HCT116 (cell line): Measurements from ENCODE around the gene ATP6V0A1. TPM values are rescaled to one million over a fixed set of nuclear protein-coding genes. Genes with fewer than 3 reads are reported as not detected.

ENCODE experiments used
- ATAC-seq: fragments of 200-7000 bp; cut with Tn5 transposase; 2 replicates; pipeline ENCODE4 v1.9.1; 2020; ENCODE audit warnings: mild to moderate bottlenecking, moderate library complexity
- BruUV-seq: library from RNA; stranded (reverse); fragments of 400-500 nt; replicated peaks from 2 replicates; lab custom pipeline; 2021; lab: Mats Ljungman, UMichigan
- CTCF ChIA-PET: fragments of 300-600 bp; sonication (Branson Sonifier 250); formaldehyde crosslinking; loops from one replicate; lab custom pipeline; 2021; ENCODE audit warnings: antibody characterized with exemption; lab: Charles Lee
- POLR2A ChIA-PET: fragments of 300-600, 350-600 bp; sonication (Branson Sonifier 250); formaldehyde crosslinking; loops from one replicate; lab custom pipeline; 2021; ENCODE audit warnings: antibody characterized with exemption; lab: Charles Lee
- RAD21 ChIA-PET, 2 experiments: fragments of 300-600 bp; sonication (Branson Sonifier 250); formaldehyde crosslinking; loops; one replicate each; lab custom pipeline; 2023; ENCODE audit warnings: low total read pairs in 2 of 2; ENCODE audit not compliant: uncharacterized antibody in 2 of 2, unreplicated experiment in 2 of 2, low non-redundant PET in 1 of 2; lab: Charles Lee
- DNase-seq: peaks from one replicate; pipeline ENCODE4 v3.0.0-alpha.2; 2010; ENCODE audit warnings: low read depth, low spot score
- H2AFZ ChIP-seq: fragments of 200-600 bp; shearing (Covaris generic), sonication (generic); 2 replicates; pipeline ENCODE4 v1.6.1; 2017; ENCODE audit warnings: low read depth, mixed run types, mixed read lengths, antibody characterized with exemption, low read length; ENCODE audit not compliant: poor library complexity, severe bottlenecking
- H3K27ac ChIP-seq: 2 replicates; pipeline ENCODE4 v1.5.1; 2012; ENCODE audit warnings: low read depth, low read length
- H3K27me3 ChIP-seq: fragments of 200-600 bp; sonication (generic); 2 replicates; pipeline ENCODE4 v1.6.1; 2016; ENCODE audit warnings: mixed run types, low read length, mixed read lengths; ENCODE audit not compliant: insufficient read depth
- H3K36me3 ChIP-seq, 2 experiments: fragments of 200-500 bp in 1 of 2; fragments of 200-600 bp in 1 of 2; sonication (Bioruptor generic) in 1 of 2; sonication (generic) in 1 of 2; 2 replicates each; pipeline versions ENCODE4 v1.5.1 to v1.6.1; 2014 to 2016; ENCODE audit warnings: low read length in 2 of 2, inconsistent platforms in 1 of 2, mixed read lengths in 1 of 2, mixed run types in 1 of 2; ENCODE audit not compliant: insufficient read depth in 2 of 2, control insufficient read depth in 1 of 2
- H3K4me1 ChIP-seq, 2 experiments: fragments of 200-600 bp in 1 of 2; sonication (generic) in 1 of 2; 2 replicates each; pipeline versions ENCODE4 v1.5.1 to v1.6.1; 2012 to 2017; ENCODE audit warnings: low read length in 2 of 2, inconsistent platforms in 1 of 2, mild to moderate bottlenecking in 1 of 2, mixed read lengths in 1 of 2, mixed run types in 1 of 2, moderate library complexity in 1 of 2; ENCODE audit not compliant: insufficient read depth in 2 of 2, control insufficient read depth in 1 of 2
- H3K4me2 ChIP-seq: fragments of 200-600 bp; sonication (generic); 2 replicates; pipeline ENCODE4 v1.6.1; 2017; ENCODE audit warnings: mixed run types, low read length, mixed read lengths
- H3K4me3 ChIP-seq, 2 experiments: fragments of 200-600 bp in 1 of 2; sonication (generic) in 1 of 2; replicated peaks in 1 of 2; 2 replicates each; pipeline ENCODE4 v1.5.1; 2011 to 2016; ENCODE audit warnings: low read length in 2 of 2, control low read depth in 1 of 2, low read depth in 1 of 2, mild to moderate bottlenecking in 1 of 2, mixed read lengths in 1 of 2, mixed run types in 1 of 2
- H3K79me2 ChIP-seq: fragments of 200-600 bp; sonication (generic); 2 replicates; pipeline ENCODE4 v1.6.1; 2017; ENCODE audit warnings: mild to moderate bottlenecking, mixed run types, low read length, moderate library complexity, mixed read lengths; ENCODE audit not compliant: insufficient read depth
- H3K9ac ChIP-seq: fragments of 200-600 bp; sonication (generic); 2 replicates; pipeline ENCODE4 v1.6.1; 2016; ENCODE audit warnings: low read length, mixed read lengths
- H3K9me2 ChIP-seq: fragments of 200-600 bp; sonication (generic), shearing (Covaris generic); 2 replicates; pipeline ENCODE4 v1.6.1; 2017; ENCODE audit warnings: mixed run types, mild to moderate bottlenecking, moderate library complexity; ENCODE audit not compliant: insufficient read depth
- H3K9me3 ChIP-seq, 2 experiments: fragments of 200-500 bp in 1 of 2; fragments of 200-600 bp in 1 of 2; sonication (Bioruptor generic) in 1 of 2; sonication (generic) in 1 of 2; 2 replicates each; pipeline ENCODE4 v1.6.1; 2014 to 2017; ENCODE audit warnings: low read length in 2 of 2, mixed read lengths in 2 of 2, inconsistent platforms in 1 of 2, low read depth in 1 of 2, mild to moderate bottlenecking in 1 of 2, mixed run types in 1 of 2, moderate library complexity in 1 of 2; ENCODE audit not compliant: control insufficient read depth in 1 of 2, insufficient read depth in 1 of 2
- H4K20me1 ChIP-seq: fragments of 200-600 bp; sonication (generic), shearing (Covaris generic); 2 replicates; pipeline ENCODE4 v1.6.1; 2017; ENCODE audit warnings: mixed run types, mild to moderate bottlenecking, moderate library complexity; ENCODE audit not compliant: insufficient read depth
- EGR1 ChIP-seq: IDR thresholded peaks from 2 replicates; pipeline ENCODE4 v1.6.1; 2012; ENCODE audit warnings: low read depth
- EZH2 ChIP-seq: fragments of 200-600 bp; sonication (generic); IDR thresholded peaks from 2 replicates; pipeline ENCODE4 v1.6.1; 2017; ENCODE audit warnings: antibody characterized with exemption, mixed run types
- EZH2phosphoT487 ChIP-seq: fragments of 200-600 bp; IDR thresholded peaks from 2 replicates; pipeline ENCODE4 v1.6.1; 2018; ENCODE audit warnings: antibody characterized with exemption, borderline replicate concordance
- POLR2A ChIP-seq: IDR thresholded peaks from 2 replicates; pipeline ENCODE4 v1.7.0; 2011; ENCODE audit warnings: borderline replicate concordance; ENCODE audit not compliant: insufficient read depth, insufficient read length; ENCODE audit errors: extremely low read depth
- SP1 ChIP-seq: IDR thresholded peaks from 2 replicates; pipeline ENCODE4 v1.6.1; 2012; ENCODE audit warnings: low read depth
- YY1 ChIP-seq: IDR thresholded peaks from 2 replicates; pipeline ENCODE4 v1.6.1; 2011; ENCODE audit warnings: low read length, low read depth, moderate library complexity, mild to moderate bottlenecking; ENCODE audit not compliant: insufficient replicate concordance; ENCODE audit errors: extremely low read depth
- ZFX ChIP-seq: fragments of 450-650 bp; IDR thresholded peaks from 2 replicates; pipeline ENCODE4 v1.6.1; 2017
- intact Hi-C: fragments of 100-400 bp; cut with micrococcal nuclease; formaldehyde crosslinking; loops from 2 replicates; pipeline ENCODE4 v1.10.0; 2022
- total RNA-seq: library from RNA; stranded (reverse); gene quantifications from one replicate; pipeline ENCODE4 v1.2.1, GENCODE V29; 2021; ENCODE audit not compliant: unreplicated experiment
- TF ChIP-seq, protein P1 (sequence below): IDR thresholded peaks from 2 replicates; pipeline ENCODE4 v1.6.1; 2012
- TF ChIP-seq, protein P2 (sequence below): IDR thresholded peaks from 2 replicates; pipeline ENCODE4 v1.6.1; 2011; ENCODE audit warnings: mild to moderate bottlenecking, low read length, moderate library complexity; ENCODE audit not compliant: insufficient replicate concordance; ENCODE audit errors: extremely low read depth
- TF ChIP-seq, protein P3 (sequence below), 3 experiments: fragments of 200-600 bp in 1 of 3; sonication (generic) in 1 of 3; IDR thresholded peaks in 2 of 3; conservative IDR thresholded peaks in 1 of 3; 2 replicates each; pipeline ENCODE4 v1.5.1; 2012 to 2017; ENCODE audit warnings: low read depth in 2 of 3, low read length in 2 of 3, antibody characterized with exemption in 1 of 3, borderline replicate concordance in 1 of 3, control low read depth in 1 of 3, mild to moderate bottlenecking in 1 of 3, mixed read lengths in 1 of 3, mixed run types in 1 of 3, moderate library complexity in 1 of 3; ENCODE audit not compliant: insufficient read depth in 1 of 3
- TF ChIP-seq, protein P4 (sequence below): IDR thresholded peaks from 2 replicates; pipeline ENCODE4 v1.6.1; 2012; ENCODE audit warnings: low read depth

Gene ATP6V0A1
- total RNA-seq, 1 experiment from 2014 or later, result 65.2 TPM

DNA sequence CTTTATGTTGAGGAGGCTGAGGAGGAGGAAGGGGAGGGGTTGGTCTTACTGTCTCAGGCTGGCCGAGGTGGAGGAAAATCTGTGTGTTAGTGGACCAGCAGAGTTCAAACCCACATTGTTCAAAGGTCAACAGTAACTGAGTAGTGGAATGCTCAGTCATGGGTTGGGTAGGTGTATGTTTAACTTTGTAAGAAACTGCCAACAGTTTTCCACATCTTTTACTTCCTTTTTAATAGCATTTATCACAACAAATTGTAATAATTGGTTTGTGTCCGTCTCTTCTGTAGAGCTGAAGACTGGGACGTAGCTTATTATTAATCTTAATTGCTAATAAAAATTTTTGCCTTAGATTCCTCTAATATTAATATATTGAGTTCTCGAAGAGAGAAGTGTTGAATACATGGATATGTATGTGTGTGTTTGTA lies 5.3 kb downstream of the ATP6V0A1 start:
- no peaks in the 10 kb centered on the region for H4K20me1 ChIP-seq
- no peak overlapping the region for H3K9ac ChIP-seq
- no peak overlapping the region for H2AFZ ChIP-seq
- peaks cover 31% of the 10 kb centered on the region for H3K79me2 ChIP-seq
- H3K4me1 ChIP-seq, result peaks cover 10 to 19% of the 10 kb centered on the region in 2 experiments
- no peak for TF ChIP-seq EZH2phosphoT487
- no peak for TF ChIP-seq EGR1
- TF ChIP-seq, protein P1, sequence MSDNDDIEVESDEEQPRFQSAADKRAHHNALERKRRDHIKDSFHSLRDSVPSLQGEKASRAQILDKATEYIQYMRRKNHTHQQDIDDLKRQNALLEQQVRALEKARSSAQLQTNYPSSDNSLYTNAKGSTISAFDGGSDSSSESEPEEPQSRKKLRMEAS, result no peak
- no peak for TF ChIP-seq POLR2A
- no peaks in the 10 kb centered on the region for H3K9me2 ChIP-seq
- no peak overlapping the region for H3K27ac ChIP-seq
- no peaks in the 10 kb centered on the region for H3K9me3 ChIP-seq
- ATAC-seq (no peak), DNase-seq (no peak)
- H3K4me2 ChIP-seq, result no peak overlapping the region
- ChIA-PET RAD21 (no interaction called here), POLR2A (interaction anchor here (0.6 kb wide), 1 partner anchor 1986 kb away, joined by 3 read pairs; no protein-coding TSS in a partner anchor), CTCF (no interaction called here)
- no peaks in the 10 kb centered on the region for H3K27me3 ChIP-seq
- no TSS peak for BruUV-seq
- H3K4me3 ChIP-seq, result no peak overlapping the region
- intact Hi-C loops, result no loop called here
- peaks cover 29 to 34% of the 10 kb centered on the region in 2 experiments for H3K36me3 ChIP-seq

DNA sequence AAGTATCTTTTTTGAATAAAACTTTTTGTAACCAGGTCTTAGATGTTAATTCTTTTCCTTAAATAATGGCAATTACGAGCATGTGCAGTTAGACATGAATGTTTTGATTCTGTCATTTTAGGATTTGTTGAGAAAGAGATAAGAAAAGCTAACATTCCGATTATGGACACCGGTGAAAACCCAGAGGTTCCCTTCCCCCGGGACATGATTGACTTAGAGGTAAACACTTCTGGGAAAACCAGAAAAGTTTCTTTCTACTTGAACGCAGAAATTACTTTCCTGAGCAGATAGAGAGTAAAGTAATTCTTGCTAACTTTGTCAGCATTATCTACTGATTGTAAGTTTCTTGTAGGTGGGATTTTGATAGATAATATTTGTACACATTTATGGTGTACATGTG lies 9.2 kb downstream of the ATP6V0A1 start:
- H3K4me3 ChIP-seq, result no peak overlapping the region
- DNase-seq (no peak), ATAC-seq (no peak)
- H2AFZ ChIP-seq, result no peak overlapping the region
- H3K9me2 ChIP-seq, result no peaks in the 10 kb centered on the region
- ChIA-PET POLR2A (interaction anchor here (0.6 kb wide), 1 partner anchor 21 kb away, joined by 3 read pairs; no protein-coding TSS in a partner anchor), RAD21 (no interaction called here), CTCF (no interaction called here)
- H3K9ac ChIP-seq, result no peak overlapping the region
- no peaks in the 10 kb centered on the region for H4K20me1 ChIP-seq
- H3K4me2 ChIP-seq, result no peak overlapping the region
- H3K36me3 ChIP-seq, result peaks cover 35 to 39% of the 10 kb centered on the region in 2 experiments
- H3K27me3 ChIP-seq, result no peaks in the 10 kb centered on the region
- intact Hi-C loops, result loop anchor here (5.0 kb wide), 1 partner anchor 34 kb away; no protein-coding TSS in a partner anchor
- 0 out of 2 replicates have a peak, but pooled peaks cover 3% of the 10 kb centered on the region for H3K79me2 ChIP-seq
- peaks cover 0 to 8% of the 10 kb centered on the region in 2 experiments; a peak in 2 of 4 replicates for H3K4me1 ChIP-seq
- H3K9me3 ChIP-seq, result no peaks in the 10 kb centered on the region
- no TSS peak for BruUV-seq
- H3K27ac ChIP-seq, result no peak overlapping the region
- TF ChIP-seq, protein P2, sequence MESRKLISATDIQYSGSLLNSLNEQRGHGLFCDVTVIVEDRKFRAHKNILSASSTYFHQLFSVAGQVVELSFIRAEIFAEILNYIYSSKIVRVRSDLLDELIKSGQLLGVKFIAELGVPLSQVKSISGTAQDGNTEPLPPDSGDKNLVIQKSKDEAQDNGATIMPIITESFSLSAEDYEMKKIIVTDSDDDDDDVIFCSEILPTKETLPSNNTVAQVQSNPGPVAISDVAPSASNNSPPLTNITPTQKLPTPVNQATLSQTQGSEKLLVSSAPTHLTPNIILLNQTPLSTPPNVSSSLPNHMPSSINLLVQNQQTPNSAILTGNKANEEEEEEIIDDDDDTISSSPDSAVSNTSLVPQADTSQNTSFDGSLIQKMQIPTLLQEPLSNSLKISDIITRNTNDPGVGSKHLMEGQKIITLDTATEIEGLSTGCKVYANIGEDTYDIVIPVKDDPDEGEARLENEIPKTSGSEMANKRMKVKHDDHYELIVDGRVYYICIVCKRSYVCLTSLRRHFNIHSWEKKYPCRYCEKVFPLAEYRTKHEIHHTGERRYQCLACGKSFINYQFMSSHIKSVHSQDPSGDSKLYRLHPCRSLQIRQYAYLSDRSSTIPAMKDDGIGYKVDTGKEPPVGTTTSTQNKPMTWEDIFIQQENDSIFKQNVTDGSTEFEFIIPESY, result no peak
- no peak for TF ChIP-seq ZFX
- no peak for TF ChIP-seq SP1
- TF ChIP-seq, protein P3, sequence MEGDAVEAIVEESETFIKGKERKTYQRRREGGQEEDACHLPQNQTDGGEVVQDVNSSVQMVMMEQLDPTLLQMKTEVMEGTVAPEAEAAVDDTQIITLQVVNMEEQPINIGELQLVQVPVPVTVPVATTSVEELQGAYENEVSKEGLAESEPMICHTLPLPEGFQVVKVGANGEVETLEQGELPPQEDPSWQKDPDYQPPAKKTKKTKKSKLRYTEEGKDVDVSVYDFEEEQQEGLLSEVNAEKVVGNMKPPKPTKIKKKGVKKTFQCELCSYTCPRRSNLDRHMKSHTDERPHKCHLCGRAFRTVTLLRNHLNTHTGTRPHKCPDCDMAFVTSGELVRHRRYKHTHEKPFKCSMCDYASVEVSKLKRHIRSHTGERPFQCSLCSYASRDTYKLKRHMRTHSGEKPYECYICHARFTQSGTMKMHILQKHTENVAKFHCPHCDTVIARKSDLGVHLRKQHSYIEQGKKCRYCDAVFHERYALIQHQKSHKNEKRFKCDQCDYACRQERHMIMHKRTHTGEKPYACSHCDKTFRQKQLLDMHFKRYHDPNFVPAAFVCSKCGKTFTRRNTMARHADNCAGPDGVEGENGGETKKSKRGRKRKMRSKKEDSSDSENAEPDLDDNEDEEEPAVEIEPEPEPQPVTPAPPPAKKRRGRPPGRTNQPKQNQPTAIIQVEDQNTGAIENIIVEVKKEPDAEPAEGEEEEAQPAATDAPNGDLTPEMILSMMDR (IDR thresholded peaks at IDR 0.05 in 2 of 3, conservative IDR thresholded peaks at IDR 0.05 in 1 of 3; ENCODE audit: borderline replicate concordance in 1 of 3, insufficient read depth in 1 of 3, low read depth in 2 of 3, low read length in 2 of 3), result no peak
- no peak for TF ChIP-seq EZH2phosphoT487
- TF ChIP-seq EZH2, result no peak
- no peak for TF ChIP-seq YY1
- no peak for TF ChIP-seq POLR2A
- TF ChIP-seq, protein P4, sequence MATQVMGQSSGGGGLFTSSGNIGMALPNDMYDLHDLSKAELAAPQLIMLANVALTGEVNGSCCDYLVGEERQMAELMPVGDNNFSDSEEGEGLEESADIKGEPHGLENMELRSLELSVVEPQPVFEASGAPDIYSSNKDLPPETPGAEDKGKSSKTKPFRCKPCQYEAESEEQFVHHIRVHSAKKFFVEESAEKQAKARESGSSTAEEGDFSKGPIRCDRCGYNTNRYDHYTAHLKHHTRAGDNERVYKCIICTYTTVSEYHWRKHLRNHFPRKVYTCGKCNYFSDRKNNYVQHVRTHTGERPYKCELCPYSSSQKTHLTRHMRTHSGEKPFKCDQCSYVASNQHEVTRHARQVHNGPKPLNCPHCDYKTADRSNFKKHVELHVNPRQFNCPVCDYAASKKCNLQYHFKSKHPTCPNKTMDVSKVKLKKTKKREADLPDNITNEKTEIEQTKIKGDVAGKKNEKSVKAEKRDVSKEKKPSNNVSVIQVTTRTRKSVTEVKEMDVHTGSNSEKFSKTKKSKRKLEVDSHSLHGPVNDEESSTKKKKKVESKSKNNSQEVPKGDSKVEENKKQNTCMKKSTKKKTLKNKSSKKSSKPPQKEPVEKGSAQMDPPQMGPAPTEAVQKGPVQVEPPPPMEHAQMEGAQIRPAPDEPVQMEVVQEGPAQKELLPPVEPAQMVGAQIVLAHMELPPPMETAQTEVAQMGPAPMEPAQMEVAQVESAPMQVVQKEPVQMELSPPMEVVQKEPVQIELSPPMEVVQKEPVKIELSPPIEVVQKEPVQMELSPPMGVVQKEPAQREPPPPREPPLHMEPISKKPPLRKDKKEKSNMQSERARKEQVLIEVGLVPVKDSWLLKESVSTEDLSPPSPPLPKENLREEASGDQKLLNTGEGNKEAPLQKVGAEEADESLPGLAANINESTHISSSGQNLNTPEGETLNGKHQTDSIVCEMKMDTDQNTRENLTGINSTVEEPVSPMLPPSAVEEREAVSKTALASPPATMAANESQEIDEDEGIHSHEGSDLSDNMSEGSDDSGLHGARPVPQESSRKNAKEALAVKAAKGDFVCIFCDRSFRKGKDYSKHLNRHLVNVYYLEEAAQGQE, result no peak
